Osteocyte (in vitro differentiated cells): Measurements from ENCODE around the gene FH. TPM values are rescaled to one million over a fixed set of nuclear protein-coding genes. Genes with fewer than 3 reads are reported as not detected.
A peak's percentile ranks its signal among the peaks of the same experiment; 100 is the strongest.

ENCODE experiments used
- DNase-seq: peaks from one replicate; pipeline ENCODE4 v3.0.0; 2021; ENCODE audit warnings: mixed read lengths; ENCODE audit not compliant: unreplicated experiment; ENCODE audit errors: extremely low spot score
- H3K27ac Mint-ChIP-seq: one replicate; pipeline ENCODE4 v1.8.0; 2021; ENCODE audit warnings: mild to moderate bottlenecking, mixed read lengths; ENCODE audit not compliant: unreplicated experiment
- H3K27me3 Mint-ChIP-seq: one replicate; pipeline ENCODE4 v1.8.0; 2021; ENCODE audit warnings: mixed read lengths; ENCODE audit not compliant: unreplicated experiment
- H3K36me3 Mint-ChIP-seq: one replicate; pipeline ENCODE4 v1.8.0; 2021; ENCODE audit warnings: mixed read lengths; ENCODE audit not compliant: unreplicated experiment
- H3K4me1 Mint-ChIP-seq: one replicate; pipeline ENCODE4 v1.8.0; 2021; ENCODE audit warnings: mixed read lengths; ENCODE audit not compliant: unreplicated experiment
- H3K4me3 Mint-ChIP-seq: one replicate; pipeline ENCODE4 v1.8.0; 2021; ENCODE audit warnings: mild to moderate bottlenecking, moderate library complexity, mixed read lengths; ENCODE audit not compliant: unreplicated experiment
- H3K9me3 Mint-ChIP-seq: one replicate; pipeline ENCODE4 v1.8.0; 2021; ENCODE audit warnings: mixed read lengths; ENCODE audit not compliant: unreplicated experiment
- total RNA-seq: library from RNA; stranded (reverse); gene quantifications from 2 replicates; pipeline ENCODE4 v1.2.1, GENCODE V29; 2021
- TF ChIP-seq, protein P1 (sequence below): fragments of 200-600 bp; sonication (generic); IDR thresholded peaks from 2 replicates; pipeline ENCODE4 v1.5.0; 2021; ENCODE audit warnings: antibody characterized with exemption, mild to moderate bottlenecking, moderate library complexity

Gene FH
- total RNA-seq, 1 donor from 2014 or later, result 61.1 TPM

DNA sequence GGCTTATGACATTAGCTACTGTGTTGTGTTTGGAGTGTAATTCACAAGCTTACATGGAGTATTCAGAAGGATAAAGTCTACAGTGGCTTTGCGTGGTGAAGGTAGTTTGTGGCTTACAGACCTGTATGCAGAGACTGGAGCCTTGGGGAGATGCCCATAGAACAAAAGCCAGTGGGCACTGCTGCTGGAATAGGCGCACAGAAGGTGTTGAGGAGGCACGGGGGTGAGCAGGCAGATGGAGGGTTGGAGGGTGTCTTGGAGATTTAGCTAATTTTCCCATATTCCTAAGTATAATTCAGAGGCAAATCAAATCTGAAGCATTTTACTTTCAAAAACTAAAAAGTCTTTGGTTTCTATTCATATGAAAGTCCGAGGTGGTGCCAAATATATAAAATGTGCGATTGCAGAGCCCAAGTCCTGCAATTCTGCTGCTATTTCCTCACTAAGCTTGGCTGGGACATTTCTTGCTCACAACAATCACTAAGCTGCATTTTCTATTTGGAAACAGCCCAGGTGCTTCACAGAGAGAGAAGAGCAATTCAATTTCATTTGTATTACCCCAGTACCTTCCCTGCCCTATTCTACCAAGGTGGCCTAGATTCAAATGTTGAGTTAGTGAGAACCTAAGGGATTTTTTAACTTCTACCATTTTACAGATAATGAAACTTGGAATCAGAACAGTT is 48.5 kb downstream of the FH start:
- H3K4me3 Mint-ChIP-seq, result no peak overlapping the region
- H3K36me3 Mint-ChIP-seq, result no peaks in the 10 kb centered on the region
- no peaks in the 10 kb centered on the region for H3K27me3 Mint-ChIP-seq
- H3K9me3 Mint-ChIP-seq, result no peaks in the 10 kb centered on the region
- TF ChIP-seq, protein P1, sequence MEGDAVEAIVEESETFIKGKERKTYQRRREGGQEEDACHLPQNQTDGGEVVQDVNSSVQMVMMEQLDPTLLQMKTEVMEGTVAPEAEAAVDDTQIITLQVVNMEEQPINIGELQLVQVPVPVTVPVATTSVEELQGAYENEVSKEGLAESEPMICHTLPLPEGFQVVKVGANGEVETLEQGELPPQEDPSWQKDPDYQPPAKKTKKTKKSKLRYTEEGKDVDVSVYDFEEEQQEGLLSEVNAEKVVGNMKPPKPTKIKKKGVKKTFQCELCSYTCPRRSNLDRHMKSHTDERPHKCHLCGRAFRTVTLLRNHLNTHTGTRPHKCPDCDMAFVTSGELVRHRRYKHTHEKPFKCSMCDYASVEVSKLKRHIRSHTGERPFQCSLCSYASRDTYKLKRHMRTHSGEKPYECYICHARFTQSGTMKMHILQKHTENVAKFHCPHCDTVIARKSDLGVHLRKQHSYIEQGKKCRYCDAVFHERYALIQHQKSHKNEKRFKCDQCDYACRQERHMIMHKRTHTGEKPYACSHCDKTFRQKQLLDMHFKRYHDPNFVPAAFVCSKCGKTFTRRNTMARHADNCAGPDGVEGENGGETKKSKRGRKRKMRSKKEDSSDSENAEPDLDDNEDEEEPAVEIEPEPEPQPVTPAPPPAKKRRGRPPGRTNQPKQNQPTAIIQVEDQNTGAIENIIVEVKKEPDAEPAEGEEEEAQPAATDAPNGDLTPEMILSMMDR, result no peak
- no peak for DNase-seq
- H3K4me1 Mint-ChIP-seq, result no peaks in the 10 kb centered on the region
- no peak overlapping the region for H3K27ac Mint-ChIP-seq

- no peak overlapping the region for H3K27ac Mint-ChIP-seq
Observed at GRCh38 chr1:241470361-241470760, 49.2 kb downstream of the FH start.

GRCh38 chr1:241465673-241466072 is 53.9 kb downstream of the FH start:
- H3K4me1 Mint-ChIP-seq, result no peaks in the 10 kb centered on the region
- H3K9me3 Mint-ChIP-seq, result no peaks in the 10 kb centered on the region
- H3K27me3 Mint-ChIP-seq, result no peaks in the 10 kb centered on the region
- H3K27ac Mint-ChIP-seq, result no peak overlapping the region
- DNase-seq, result no peak
- H3K36me3 Mint-ChIP-seq, result no peaks in the 10 kb centered on the region
- TF ChIP-seq, protein P1, result no peak
- no peak overlapping the region for H3K4me3 Mint-ChIP-seq

More at GRCh38 chr1:241470361-241470760, 49.2 kb downstream of the FH start:
- DNase-seq, result no peak
- TF ChIP-seq, protein P1, result no peak
- H3K36me3 Mint-ChIP-seq, result no peaks in the 10 kb centered on the region
- H3K4me3 Mint-ChIP-seq, result no peak overlapping the region
- no peaks in the 10 kb centered on the region for H3K4me1 Mint-ChIP-seq
- H3K27me3 Mint-ChIP-seq, result no peaks in the 10 kb centered on the region
- no peaks in the 10 kb centered on the region for H3K9me3 Mint-ChIP-seq

DNA sequence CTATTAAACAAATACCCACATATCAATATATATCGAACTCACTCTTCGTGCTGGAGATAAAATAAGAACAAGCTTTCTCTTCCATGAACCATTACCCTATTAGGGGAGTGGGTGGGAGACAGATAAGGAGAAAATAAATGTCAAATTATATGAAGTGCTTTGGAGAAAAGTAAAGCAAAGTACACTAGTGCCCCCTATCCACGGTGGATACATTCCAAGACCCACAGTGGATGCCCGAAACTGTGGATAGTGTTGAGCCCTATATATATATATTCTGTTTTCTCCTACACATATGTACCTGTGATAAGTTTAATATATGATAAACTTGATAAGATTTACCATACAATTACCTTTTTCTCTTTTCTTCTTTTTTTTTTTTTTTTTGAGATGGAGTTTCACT is 54.6 kb downstream of the FH start:
- TF ChIP-seq, protein P1, result peak; percentile 35
- Mint-ChIP-seq H3K27ac (no peak overlapping the region), H3K36me3 (no peaks in the 10 kb centered on the region), H3K4me3 (no peak overlapping the region), H3K27me3 (no peaks in the 10 kb centered on the region), H3K4me1 (no peaks in the 10 kb centered on the region), H3K9me3 (no peaks in the 10 kb centered on the region)
- no peak for DNase-seq

- no peaks in the 10 kb centered on the region for H3K36me3 Mint-ChIP-seq
- no peaks in the 10 kb centered on the region for H3K27me3 Mint-ChIP-seq
- no peaks in the 10 kb centered on the region for H3K4me1 Mint-ChIP-seq
- DNase-seq, result no peak
- no peaks in the 10 kb centered on the region for H3K9me3 Mint-ChIP-seq
- TF ChIP-seq, protein P1, result no peak
- H3K4me3 Mint-ChIP-seq, result no peak overlapping the region
- no peak overlapping the region for H3K27ac Mint-ChIP-seq
Observed at GRCh38 chr1:241462391-241462790, 57.2 kb downstream of the FH start.
